Fibroblast of villous mesenchyme (primary cell): Measurements from ENCODE around the gene ERC1. TPM values are rescaled to one million over a fixed set of nuclear protein-coding genes. Genes with fewer than 3 reads are reported as not detected.
"Not testable (repeated sequence)": the region's sequence is repeated elsewhere in the genome, so short reads cannot be mapped to it uniquely, and the experiment has no call there.

ENCODE experiments used
- DNase-seq: peaks from one replicate; pipeline ENCODE4 v3.0.0-alpha.2; 2010; ENCODE audit warnings: low read depth
- H3K4me3 ChIP-seq: 2 replicates; pipeline ENCODE4 v1.5.1; 2011; ENCODE audit warnings: low read depth, mild to moderate bottlenecking, low read length
- total RNA-seq: library from RNA; depleted of rRNA; stranded (reverse); fragments of >200 nt; gene quantifications from 2 replicates; pipeline ENCODE4 v1.2.3, GENCODE V29; 2012
- TF ChIP-seq, protein P1 (sequence below): IDR thresholded peaks from 2 replicates; pipeline ENCODE4 v1.5.1; 2012; ENCODE audit warnings: low read depth, mild to moderate bottlenecking, low read length; ENCODE audit not compliant: insufficient read depth

Gene ERC1
- total RNA-seq, 1 donor: 49.7 TPM

DNA sequence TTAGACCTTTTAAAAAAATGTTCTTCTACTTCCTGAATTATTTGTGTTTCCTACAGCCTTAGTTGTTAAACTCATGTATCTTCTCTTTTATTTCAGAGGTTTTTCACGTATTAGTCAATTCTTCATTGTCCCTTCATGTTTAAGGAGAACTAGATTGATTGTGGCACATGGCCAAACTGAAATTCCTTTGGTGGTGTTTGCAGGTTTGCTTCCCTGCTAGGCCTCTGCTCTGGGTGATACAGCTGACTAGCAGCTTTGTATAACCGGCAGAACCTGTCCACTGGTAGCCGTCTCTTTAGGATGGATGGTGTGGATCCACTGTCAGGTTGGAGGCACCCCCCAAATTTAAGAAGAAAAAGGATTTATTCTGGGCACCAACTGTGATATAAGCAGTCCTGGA lies 341.3 kb downstream of the ERC1 start:
- TF ChIP-seq, protein P1, sequence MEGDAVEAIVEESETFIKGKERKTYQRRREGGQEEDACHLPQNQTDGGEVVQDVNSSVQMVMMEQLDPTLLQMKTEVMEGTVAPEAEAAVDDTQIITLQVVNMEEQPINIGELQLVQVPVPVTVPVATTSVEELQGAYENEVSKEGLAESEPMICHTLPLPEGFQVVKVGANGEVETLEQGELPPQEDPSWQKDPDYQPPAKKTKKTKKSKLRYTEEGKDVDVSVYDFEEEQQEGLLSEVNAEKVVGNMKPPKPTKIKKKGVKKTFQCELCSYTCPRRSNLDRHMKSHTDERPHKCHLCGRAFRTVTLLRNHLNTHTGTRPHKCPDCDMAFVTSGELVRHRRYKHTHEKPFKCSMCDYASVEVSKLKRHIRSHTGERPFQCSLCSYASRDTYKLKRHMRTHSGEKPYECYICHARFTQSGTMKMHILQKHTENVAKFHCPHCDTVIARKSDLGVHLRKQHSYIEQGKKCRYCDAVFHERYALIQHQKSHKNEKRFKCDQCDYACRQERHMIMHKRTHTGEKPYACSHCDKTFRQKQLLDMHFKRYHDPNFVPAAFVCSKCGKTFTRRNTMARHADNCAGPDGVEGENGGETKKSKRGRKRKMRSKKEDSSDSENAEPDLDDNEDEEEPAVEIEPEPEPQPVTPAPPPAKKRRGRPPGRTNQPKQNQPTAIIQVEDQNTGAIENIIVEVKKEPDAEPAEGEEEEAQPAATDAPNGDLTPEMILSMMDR: no peak
- no peak overlapping the region for H3K4me3 ChIP-seq
- no peak for DNase-seq

DNA sequence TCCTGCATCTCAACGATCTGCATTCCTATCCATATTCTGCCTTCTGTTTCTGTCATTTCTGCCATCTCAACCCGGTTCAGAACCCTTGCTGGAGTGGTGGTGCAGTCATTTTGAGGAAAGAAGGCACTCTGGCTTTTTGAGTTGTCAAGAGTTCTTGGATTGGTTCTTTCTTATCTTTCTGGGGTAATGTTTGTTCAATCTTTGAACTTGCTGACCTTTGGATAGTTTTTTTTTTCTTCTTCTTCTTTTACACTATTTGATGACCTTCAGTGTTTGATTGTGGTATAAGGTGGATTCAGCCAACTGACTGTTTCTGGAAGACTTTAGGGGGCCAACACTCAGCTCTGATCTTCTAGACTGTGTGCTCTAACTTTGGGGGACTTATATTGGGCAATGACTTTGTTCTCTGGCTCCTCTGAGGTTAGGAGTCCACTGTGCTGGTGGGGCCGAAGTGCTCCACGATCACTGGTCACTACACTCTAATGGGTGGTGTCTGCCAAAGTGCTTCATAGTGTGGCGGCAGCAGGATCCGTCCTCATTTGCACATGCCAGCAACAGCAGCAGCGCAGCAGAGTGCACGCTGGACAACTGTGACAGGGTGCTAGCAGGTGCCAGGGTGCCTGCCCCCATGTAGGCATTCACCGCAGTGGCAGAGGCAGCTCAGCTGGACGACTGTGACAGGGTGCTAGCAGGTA lies 347.6 kb downstream of the ERC1 start:
- no peak for DNase-seq
- TF ChIP-seq, protein P1: no peak
- H3K4me3 ChIP-seq: no peak overlapping the region

DNA sequence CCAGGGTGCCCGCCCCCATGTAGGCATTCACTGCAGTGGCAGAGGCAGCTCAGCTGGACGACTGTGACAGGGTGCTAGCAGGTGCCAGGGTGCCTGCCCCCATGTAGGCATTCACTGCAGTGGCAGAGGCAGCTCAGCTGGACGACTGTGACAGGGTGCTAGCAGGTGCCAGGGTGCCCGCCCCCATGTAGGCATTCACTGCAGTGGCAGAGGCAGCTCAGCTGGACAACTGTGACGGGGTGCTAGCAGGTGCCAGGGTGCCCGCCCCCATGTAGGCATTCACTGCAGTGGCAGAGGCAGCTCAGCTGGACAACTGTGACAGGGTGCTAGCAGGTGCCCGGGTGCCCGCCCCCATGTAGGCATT lies 348.1 kb downstream of the ERC1 start:
- not testable (repeated sequence) for H3K4me3 ChIP-seq, DNase-seq

DNA sequence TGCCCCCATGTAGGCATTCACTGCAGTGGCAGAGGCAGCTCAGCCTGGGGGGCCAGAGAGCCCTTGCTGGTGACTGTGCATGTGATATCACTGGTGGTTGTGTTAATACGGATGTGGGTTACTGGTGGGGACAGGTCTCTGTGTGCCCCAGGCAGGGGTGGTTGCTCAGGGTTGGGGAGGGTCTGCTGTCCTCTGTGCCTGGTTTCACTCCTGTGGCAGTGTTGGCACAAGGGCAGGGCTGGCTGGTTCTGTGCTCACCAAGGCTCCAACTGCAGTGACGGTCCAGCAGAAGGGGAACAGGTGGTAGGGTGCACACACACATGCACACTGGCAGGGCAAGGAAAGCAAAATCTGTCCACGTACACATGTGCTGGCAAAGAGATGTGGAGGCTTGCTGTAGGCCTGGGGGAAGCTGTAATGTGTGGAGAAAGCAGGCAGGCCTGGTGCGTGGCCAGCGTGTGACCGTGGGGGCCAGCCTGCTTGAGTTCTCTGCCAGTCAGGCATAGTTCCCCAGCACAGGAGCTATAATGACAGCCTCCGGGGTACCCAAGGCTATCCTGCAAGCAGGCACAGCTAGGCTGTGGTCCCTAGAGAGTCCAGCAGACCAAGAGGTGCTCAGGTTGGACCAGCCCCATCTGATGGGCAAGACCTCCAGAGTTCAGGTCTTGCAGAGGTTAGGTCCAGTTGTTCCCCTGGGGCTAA lies 348.7 kb downstream of the ERC1 start:
- TF ChIP-seq, protein P1: no peak
- no peak for DNase-seq
- H3K4me3 ChIP-seq: no peak overlapping the region

- DNase-seq, H3K4me3 ChIP-seq: not testable (repeated sequence)
These were observed 350.2 kb downstream of the ERC1 start for GRCh38 chr12:1341270-1341669.

- no peak overlapping the region for H3K4me3 ChIP-seq
- TF ChIP-seq, protein P1: no peak
- no peak for DNase-seq
These were observed 352.4 kb downstream of the ERC1 start for GRCh38 chr12:1343422-1343821.

DNA sequence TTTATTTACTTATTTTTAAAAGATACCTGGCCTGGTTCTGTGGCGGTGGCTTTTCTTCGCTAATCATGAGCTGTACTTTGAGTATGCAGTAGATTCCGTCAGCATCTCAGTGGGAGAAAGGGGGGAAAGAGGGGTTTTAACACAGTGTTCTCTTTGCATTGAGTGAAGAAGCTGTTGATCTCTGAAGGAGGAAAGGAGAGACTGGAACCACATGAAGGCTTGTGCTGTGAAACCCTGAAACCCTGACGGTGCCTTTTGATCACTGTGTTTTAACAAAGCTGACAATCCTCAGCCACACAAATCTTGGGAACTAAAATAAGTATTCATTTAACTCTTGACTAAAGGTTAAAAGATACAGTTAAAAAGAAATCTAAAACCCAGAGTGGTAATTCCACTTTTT lies 353.2 kb downstream of the ERC1 start:
- DNase-seq: no peak
- TF ChIP-seq, protein P1: no peak

DNA sequence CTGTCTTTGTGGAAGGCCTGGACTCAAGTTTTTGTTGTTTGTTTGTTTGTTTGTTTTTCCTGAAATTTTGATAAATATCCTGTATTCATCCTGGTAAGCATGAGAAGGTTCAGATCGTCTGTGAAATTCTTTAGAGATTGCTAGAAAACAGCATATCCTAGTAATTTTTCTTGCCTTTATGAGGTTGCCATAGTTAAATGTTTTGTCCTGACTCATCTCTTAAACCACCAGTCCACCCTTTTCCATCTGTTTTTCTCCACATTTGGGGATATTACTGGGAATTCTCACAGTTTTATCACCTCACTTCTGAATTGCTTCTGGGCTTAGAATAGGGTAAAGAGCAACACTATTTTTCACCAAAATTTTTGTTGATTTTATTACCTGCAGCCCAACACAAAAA lies 355.1 kb downstream of the ERC1 start:
- no peak overlapping the region for H3K4me3 ChIP-seq

More for the DNA sequence above, 353.2 kb downstream of the ERC1 start:
- no peak overlapping the region for H3K4me3 ChIP-seq

More for the DNA sequence above, 355.1 kb downstream of the ERC1 start:
- TF ChIP-seq, protein P1: no peak
- DNase-seq: peak; percentile 77
